Left cardiac atrium (tissue), 4 donors: ENCODE data around the gene DUSP28. TPM values are rescaled to one million over a fixed set of nuclear protein-coding genes. Genes with fewer than 3 reads are reported as not detected.
A peak's percentile ranks its signal among the peaks of the same experiment; 100 is the strongest.
"Not testable (repeated sequence)": the region's sequence is repeated elsewhere in the genome, so short reads cannot be mapped to it uniquely, and the experiment has no call there.

ENCODE experiments used
- ATAC-seq, 2 donors: fragments of 200-7000 bp; cut with Tn5 transposase; one replicate each; pipeline ENCODE4 v1.9.1; 2020; ENCODE audit warnings: mild to moderate bottlenecking in 2 of 2, moderate library complexity in 2 of 2
- DNase-seq: peaks from one replicate; pipeline ENCODE4 v3.0.0-alpha.2; 2020
- intact Hi-C, 2 donors: fragments of 100-400 bp; cut with DNase I; formaldehyde crosslinking; loops; one replicate each; pipeline versions ENCODE4 v1.14.1 to v1.15.1; 2022 to 2023
- long read RNA-seq: library from polyadenylated mRNA; unstranded; transcript quantifications from one replicate; pipeline ENCODE4 v2.0.0, GENCODE V29; 2021
- total RNA-seq, 2 donors: library from RNA; stranded (reverse); fragmentation: NEBNext Ultra II Directional; extraction: Animal tissue kit (Norgen Biotek cat#: 25700); gene quantifications; one replicate each; pipeline ENCODE4 v1.2.1, GENCODE V29; 2021
- donor health status: DM: no; HTN: yes; CAD: no.
- donor health status: DM: no; HTN: yes; CAD: no; lungs with severe emphysema.
- donor health status: DM: yes; HTN: yes; CAD: no.
- donor health status: Dilated cardiomyopathy.

DUSP28 gene, protein sequence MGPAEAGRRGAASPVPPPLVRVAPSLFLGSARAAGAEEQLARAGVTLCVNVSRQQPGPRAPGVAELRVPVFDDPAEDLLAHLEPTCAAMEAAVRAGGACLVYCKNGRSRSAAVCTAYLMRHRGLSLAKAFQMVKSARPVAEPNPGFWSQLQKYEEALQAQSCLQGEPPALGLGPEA
- 1 to 10 TPM; 8.1 to 8.2 TPM for total RNA-seq
- long read RNA-seq, partial matches to known transcripts = 0 of 2 reads
- long read RNA-seq, other reads (novel, unspliced or antisense) = 0 of 2 reads

- intact Hi-C loops = no loop called here
- peak; percentile 85 to 87 for ATAC-seq
- peak; percentile 94 for DNase-seq
Measured at GRCh38 chr2:240560084-240560479, at the start of gene DUSP28. Gene DUSP28, plus strand, starts transcription at chr2:240560357. Its CDS starts 328 bp downstream, at chr2:240560685.

DNA sequence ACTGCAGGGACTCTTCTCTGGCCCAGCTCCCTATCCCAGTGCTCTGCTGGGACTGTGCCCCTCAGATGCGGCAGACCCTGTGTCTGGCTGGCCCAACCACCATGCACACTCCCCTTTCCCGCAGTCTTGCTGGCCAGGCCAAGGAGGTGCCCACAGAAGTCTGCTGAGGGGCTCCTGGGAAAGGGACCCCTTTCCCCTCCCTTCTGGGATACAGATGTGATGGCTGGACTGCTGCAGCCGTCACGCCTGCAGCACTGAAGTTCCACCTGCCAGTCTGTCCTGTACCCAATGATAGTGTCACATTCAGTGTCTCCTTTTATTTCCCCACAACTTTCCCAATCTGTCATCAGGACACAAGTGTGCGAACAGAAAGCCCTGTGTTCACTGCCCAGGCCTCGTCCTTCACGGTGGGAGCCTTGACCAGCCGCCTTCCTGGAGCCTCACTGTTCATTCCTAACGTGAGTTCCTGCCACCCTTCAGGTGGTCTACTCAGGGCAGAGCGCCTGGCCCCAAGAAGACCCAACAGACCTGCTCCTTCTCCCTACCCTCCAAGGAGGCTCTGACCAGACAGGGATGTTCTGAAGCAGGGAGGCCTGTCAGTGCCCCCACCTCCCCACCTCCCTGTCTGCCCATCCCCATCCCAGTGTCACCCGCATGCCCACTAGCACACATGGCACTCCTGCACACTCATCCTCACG lies 49.5 kb upstream of the DUSP28 start:
- intact Hi-C loops = loop anchor here (5.0 to 10.0 kb wide), 3 partner anchors 192 to 324 kb away; no protein-coding TSS in a partner anchor
- DNase-seq = no peak
- ATAC-seq = no peak

DNA sequence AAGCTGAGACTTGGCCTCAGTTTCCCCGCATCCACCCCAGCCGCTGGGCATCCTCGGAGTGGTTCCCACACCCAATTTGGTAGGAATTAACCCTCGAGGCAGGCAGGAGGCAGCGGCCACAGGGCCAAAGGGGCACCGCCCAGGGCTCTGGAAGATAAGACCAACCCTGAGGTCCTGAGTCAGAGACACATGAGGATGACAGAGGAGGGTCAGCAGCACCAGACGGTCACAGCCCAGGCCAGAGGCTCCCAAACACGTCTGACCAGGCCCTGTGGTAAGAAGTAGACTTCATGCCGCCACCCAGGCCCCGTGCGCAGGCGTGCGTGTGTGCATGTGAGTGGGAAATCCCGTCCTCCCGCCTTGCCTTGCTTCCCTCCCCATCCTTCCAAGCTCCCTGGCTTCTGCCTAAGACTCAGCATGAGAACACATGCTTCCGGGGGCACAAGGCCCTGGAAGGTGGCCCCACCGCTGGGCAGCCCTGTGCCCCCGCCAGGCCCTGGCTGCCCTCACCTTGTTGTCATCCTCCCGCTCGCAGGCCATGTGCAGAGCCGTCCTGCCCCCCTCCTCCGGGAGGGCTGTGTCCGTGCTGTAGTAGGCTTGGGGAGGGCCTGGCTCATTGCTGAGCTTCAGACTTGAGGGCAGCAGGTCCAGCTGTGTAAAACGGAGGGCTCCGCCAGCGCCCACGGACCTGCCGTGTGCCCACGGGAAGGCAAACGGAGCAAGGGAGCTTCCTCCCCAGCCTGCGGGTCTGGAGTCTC lies 48.6 kb upstream of the DUSP28 start:
- DNase-seq = no peak

DNA sequence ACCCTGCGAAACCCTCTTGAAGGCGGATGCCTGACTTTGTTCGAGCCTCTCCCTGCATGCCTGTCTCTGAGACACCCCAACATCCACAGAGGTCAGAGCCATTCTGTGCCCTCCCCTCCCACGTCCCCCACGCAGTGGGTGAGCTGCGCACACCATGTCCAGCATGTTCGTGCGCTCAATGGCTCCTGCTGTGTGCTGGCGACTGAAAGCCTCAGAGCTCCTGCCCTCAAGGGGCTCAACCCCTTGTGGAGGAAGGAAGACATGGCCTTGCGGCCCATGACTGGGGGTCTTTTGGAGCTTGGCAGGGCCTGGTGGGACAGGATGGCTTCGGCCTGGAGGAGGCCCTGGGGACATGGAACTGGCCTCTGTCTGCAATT lies 48.1 kb upstream of the DUSP28 start:
- intact Hi-C loops = loop anchor here (5.0 to 10.0 kb wide), 3 partner anchors 190 to 323 kb away; no protein-coding TSS in a partner anchor
- DNase-seq = no peak
- ATAC-seq = no peak

More for the DNA sequence above, 48.6 kb upstream of the DUSP28 start:
- intact Hi-C loops = loop anchor here (5.0 to 10.0 kb wide), 3 partner anchors 191 to 323 kb away; no protein-coding TSS in a partner anchor
- ATAC-seq = no peak

DNA sequence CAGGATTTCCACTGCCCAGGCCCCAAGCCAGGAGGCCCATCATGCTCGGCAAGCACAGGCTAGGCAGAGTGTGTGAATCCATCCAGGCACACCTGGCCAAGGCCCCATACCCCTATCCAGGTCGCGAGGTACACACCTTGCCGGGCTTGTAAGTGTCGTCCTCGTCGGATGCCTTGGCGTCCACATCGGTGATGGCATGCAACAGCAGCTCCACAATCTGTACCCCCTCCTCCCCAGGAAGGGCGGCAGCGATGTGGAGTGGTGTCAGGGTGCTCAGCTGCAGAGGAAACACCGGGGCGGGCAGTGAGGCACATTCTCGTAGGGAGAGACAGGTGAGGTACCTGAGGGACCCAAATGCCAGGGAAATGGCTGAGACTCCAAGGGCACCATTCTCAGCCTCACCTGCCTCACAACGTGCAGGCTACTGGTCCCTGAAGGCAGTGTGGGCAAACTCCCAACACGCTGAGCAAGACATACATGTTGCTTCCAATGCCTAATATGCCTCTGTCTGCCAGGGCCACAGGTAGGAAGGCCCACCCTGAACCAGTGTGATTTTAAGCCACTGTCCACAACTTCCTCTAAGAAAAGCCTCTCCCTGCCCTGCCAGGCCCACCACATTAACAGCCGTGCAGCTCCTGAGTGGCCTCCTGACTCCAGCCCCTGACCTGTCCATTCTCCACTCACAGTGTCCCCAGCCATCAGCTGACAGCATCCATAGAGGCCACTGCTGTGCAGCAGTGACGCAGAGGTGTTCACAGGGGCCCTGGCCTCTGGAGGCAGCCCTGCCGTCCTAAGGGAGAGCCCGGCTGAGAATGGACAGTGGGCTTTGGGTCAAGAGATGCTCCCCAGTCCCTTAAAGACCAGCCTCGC lies 47.3 kb upstream of the DUSP28 start:
- intact Hi-C loops = loop anchor here (5.0 to 10.0 kb wide), 3 partner anchors 189 to 322 kb away; no protein-coding TSS in a partner anchor
- ATAC-seq (no peak), DNase-seq (no peak)

DNA sequence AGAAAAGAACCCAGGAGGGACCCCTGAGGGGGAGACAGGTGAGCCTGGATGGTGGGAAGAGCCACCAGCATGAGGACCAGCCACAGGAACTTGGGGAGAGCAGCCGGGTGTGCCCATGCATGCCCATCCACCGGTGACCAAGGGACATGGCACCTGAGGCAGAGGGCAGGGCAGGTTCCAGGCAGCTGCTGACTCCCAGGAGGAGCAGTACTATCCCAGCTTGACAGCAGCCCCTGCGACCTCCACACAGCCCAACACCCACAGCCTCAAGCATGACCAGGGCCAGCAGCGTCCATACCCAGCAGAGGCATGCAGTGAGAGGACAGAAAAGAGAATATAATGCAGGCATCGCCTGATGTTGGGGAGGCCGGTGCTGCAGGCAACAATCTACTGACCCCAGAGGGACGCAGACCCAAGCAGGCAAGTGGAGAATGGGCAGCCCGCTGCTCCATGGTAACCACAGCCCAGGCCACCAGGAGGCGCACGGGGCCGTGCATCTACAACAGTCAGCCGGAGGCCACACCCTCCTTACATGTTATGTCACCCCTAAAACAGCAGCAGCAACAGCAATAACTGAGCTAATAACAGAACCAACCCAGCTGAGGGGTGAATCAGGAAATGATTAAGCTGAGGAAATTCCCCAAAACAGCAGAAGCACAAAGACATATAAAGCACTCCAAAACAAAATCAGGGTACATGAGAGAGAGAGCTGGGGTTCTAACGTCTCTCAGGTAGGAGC lies 46.4 kb upstream of the DUSP28 start:
- intact Hi-C loops = loop anchor here (5.0 to 10.0 kb wide), 3 partner anchors 189 to 321 kb away; no protein-coding TSS in a partner anchor
- DNase-seq (peak; percentile 89), ATAC-seq (peak; percentile 95 to 96)

DNA sequence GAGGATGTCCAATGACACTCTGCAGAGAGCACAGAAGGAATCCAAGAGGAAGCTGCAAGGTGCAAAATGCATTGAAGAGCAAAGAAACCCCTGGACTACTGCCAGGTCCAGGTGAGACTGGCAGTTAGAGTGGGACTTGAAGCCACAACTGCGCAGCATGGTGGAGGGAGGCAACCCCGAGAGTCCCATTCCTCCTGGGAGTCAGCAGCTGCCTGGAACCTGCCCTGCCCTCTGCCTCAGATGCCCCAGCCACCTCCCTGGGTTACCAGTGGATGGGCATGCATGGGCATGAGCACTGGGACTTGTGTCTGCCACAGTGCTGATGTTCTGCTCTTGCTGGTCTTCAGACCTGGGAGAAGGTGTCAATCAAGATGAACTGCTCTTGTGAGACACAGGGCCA lies 45.5 kb upstream of the DUSP28 start:
- no peak for ATAC-seq
- DNase-seq = peak; percentile 4
- intact Hi-C loops = loop anchor here (5.0 to 10.0 kb wide), 3 partner anchors 188 to 320 kb away; no protein-coding TSS in a partner anchor

DNA sequence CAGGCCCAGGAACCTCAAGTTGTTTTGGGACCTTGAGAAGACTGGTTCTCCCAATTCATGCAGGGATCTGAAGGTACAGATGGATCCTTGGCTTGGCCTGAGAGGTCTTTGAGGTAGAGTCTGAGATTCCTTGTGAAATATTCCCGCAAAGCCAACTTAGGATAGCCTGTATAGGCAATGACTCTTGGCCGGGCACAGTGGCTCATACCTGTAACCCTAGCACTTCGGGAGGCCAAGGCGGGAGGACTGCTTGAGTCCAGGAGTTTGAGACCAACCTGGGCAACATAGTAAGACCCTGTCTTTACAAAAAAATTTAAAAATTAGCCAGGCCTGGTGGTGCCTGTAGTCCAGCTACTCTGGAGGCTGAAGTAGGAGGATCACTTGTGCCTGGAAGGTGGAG lies 42.8 kb upstream of the DUSP28 start:
- intact Hi-C loops = loop anchor here (10.0 kb wide), 2 partner anchors 187 to 317 kb away; no protein-coding TSS in a partner anchor
- DNase-seq (no peak), ATAC-seq (no peak)

GRCh38 chr2:240518981-240519380 lies 41.2 kb upstream of the DUSP28 start:
- ATAC-seq (no peak), DNase-seq (no peak)
- intact Hi-C loops = loop anchor here (10.0 kb wide), 2 partner anchors 186 to 316 kb away; no protein-coding TSS in a partner anchor

DNA sequence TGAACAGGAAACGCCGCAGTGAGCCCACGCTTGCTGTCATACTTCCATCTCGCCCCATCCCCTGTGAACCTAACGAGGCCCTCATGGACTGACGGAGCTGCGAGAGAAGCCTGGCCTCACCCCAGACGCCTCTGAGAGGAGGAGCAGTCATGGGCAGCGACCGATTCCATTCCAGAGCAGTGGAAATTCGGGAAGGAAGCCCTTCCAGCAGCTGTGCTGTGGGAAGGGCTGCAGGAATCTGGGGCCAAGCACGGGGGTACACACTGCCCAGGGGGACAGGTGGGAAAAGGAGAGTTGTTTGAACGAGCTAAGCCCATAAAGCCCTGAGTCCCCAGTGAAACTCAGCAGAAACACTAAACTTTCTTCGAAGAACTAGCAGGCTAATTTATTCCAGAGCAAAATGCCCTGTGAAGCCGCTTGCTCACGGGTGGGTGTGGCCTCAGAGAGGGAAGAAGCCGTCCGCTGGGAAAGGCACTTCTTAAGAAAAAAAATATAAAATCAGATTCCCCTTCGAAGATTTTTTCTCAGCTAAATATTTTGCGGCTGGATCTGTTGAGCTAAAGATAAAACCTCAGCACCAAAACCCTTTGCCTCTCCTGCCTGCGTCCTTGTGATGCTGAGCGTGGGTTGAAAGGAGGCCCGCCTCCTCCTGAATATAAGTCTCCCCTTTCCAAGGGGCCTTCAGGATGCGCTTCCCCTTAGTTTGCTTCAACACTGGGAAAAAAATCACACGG lies 40.6 kb upstream of the DUSP28 start:
- peak; percentile 23 for DNase-seq
- peak; percentile 33 to 45 for ATAC-seq
- intact Hi-C loops = loop anchor here (10.0 kb wide), 2 partner anchors 185 to 315 kb away; no protein-coding TSS in a partner anchor

- ATAC-seq = peak; percentile 33 to 36
- DNase-seq = peak; percentile 19
- intact Hi-C loops = no loop called here
Measured at GRCh38 chr2:240520130-240520973, 39.8 kb upstream of the DUSP28 start.

DNA sequence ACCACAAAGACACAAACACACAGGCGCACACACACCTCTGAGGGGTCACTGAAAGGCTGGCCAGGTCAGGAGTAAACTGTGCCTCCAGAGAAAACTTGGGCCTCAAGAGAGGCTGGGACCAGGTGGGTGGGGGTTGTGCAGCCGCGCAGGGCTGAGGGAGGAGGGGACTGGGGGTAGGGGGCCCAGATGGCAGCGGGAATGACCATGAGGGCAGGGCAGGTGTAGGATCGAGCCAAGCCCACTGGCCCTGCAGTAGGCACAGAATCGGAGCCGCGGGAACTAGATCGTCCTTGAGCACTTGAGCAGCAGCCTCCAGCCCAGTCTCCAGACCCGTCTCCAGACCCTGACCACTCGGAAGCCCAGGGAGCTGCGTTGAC lies 39.2 kb upstream of the DUSP28 start:
- intact Hi-C loops = no loop called here
- ATAC-seq = no peak
- DNase-seq = peak; percentile 18

DNA sequence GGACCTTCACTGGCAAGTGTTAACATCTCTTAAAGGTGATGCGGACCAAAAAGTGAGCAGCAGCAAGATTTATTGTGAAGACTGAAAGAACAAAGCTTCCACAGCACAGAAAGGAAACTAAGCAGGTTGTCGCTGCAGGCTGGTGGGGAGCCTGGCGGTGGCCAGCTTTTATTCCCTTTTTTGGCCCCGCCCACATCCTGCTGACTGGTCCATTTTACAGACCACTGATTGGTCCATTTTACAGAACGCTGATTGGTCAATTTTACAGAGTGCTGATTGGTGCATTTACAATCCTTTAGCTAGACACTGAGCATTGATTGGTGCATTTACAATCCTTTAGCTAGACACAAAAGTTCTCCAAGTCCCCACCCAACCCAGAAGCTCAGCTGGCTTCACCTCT lies 38.3 kb upstream of the DUSP28 start:
- DNase-seq, intact Hi-C loops, ATAC-seq: not testable (repeated sequence)

DNA sequence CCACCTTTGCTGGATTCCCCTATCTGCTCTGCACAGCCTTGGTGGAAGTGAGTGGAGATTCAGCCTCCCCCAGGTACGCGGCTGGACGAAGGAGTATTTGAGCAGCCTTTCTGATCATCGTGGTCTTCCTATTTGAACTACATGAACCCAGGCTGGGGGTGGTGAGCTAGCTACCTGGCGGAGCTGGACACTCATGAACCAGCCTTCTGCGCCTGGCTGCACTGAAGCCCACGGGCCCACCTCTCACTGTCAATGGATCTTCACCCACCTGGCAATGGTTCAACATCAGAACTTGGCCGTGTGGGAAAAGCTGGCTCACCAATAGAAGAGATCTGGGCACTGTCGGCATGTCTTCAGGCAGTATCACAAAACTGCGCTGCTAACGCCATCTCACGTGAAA lies 37.8 kb upstream of the DUSP28 start:
- DNase-seq (peak; percentile 13), ATAC-seq (no peak)
- intact Hi-C loops = no loop called here

GRCh38 chr2:240523451-240524281 lies 36.5 kb upstream of the DUSP28 start:
- intact Hi-C loops = no loop called here
- ATAC-seq (no peak), DNase-seq (peak; percentile 10)
